Chondrocyte (in vitro differentiated cells): ENCODE results near the gene ZNF669. TPM values are rescaled to one million over a fixed set of nuclear protein-coding genes. Genes with fewer than 3 reads are reported as not detected.
"Not testable (repeated sequence)": the region's sequence is repeated elsewhere in the genome, so short reads cannot be mapped to it uniquely, and the experiment has no call there.

Source experiments
- DNase-seq: peaks from one replicate; pipeline ENCODE4 v3.0.0; 2021; ENCODE audit warnings: mixed read lengths, low spot score
- H3K27ac Mint-ChIP-seq: one replicate; pipeline ENCODE4 v1.8.0; 2021; ENCODE audit warnings: mild to moderate bottlenecking, moderate library complexity, mixed read lengths; ENCODE audit not compliant: unreplicated experiment
- H3K27me3 Mint-ChIP-seq: 2 replicates; pipeline ENCODE4 v1.8.0; 2021; ENCODE audit warnings: low read depth, mixed read lengths
- H3K36me3 Mint-ChIP-seq: 2 replicates; pipeline ENCODE4 v1.8.0; 2021; ENCODE audit warnings: low read depth, mixed read lengths
- H3K4me1 Mint-ChIP-seq: 2 replicates; pipeline ENCODE4 v1.8.0; 2021; ENCODE audit warnings: low read depth, mild to moderate bottlenecking, mixed read lengths
- H3K4me3 Mint-ChIP-seq: one replicate; pipeline ENCODE4 v1.8.0; 2021; ENCODE audit warnings: mild to moderate bottlenecking, moderate library complexity, mixed read lengths; ENCODE audit not compliant: unreplicated experiment
- H3K9me3 Mint-ChIP-seq: 2 replicates; pipeline ENCODE4 v1.8.0; 2021; ENCODE audit warnings: low read depth, mixed read lengths
- long read RNA-seq: library from polyadenylated mRNA; stranded (forward); transcript quantifications from one replicate; pipeline ENCODE4 v2.0.0, GENCODE V29; 2021
- total RNA-seq: library from RNA; stranded (reverse); gene quantifications from 3 replicates; pipeline ENCODE4 v1.2.1, GENCODE V29; 2021
- TF ChIP-seq, protein P1 (sequence below): fragments of 200-600 bp; sonication (generic); IDR thresholded peaks from 2 replicates; pipeline ENCODE4 v1.5.0; 2021; ENCODE audit warnings: antibody characterized with exemption, mild to moderate bottlenecking, moderate library complexity

ZNF669 gene
- 6.1 to 9.3 TPM (median 8.3 TPM) in 3 replicates for total RNA-seq
- long read RNA-seq, partial matches to known transcripts: 0 of 1 reads
- long read RNA-seq, other reads (novel, unspliced or antisense): 0 of 1 reads

DNA sequence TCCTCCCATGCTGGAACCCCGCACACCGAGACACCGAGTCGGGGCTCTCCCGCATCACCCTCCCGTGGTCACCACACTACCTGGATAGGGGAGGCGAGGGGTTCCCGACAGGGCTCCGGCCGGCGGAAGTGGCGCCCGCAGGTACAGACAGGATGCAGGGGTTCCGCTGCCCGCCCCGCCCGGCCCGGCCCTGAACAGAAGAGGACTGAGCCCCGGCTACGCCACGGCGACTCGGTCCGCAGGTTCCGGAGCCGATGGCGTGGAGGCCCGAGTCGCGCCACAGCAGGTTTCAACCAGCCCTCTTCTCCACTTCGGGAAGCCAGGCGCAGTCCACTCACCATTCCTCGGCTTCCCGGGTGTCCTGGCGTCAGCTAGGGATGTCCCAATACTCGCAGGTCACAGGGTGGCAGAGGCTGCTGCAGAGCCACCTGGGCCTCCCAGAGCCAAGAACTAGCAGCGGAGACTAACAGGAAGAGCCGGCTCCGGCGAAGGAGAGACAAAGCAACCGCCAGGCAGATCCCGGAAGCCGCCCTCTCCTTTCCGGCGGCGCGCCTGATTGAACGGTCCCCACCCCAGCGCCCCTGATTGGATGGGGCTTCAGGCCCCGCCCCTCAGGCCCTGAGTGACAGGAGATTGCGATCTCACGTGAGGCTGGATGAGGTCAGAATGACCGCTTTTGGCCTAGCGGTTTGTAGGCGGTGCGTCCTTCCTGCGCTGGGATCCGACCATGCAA lies at the start of gene ZNF669:
TSS of gene ZNF669 (minus strand) at position 498 of the 733 bp plus-strand sequence. CDS start at position 341, 157 bp downstream.
- TF ChIP-seq, protein P1, sequence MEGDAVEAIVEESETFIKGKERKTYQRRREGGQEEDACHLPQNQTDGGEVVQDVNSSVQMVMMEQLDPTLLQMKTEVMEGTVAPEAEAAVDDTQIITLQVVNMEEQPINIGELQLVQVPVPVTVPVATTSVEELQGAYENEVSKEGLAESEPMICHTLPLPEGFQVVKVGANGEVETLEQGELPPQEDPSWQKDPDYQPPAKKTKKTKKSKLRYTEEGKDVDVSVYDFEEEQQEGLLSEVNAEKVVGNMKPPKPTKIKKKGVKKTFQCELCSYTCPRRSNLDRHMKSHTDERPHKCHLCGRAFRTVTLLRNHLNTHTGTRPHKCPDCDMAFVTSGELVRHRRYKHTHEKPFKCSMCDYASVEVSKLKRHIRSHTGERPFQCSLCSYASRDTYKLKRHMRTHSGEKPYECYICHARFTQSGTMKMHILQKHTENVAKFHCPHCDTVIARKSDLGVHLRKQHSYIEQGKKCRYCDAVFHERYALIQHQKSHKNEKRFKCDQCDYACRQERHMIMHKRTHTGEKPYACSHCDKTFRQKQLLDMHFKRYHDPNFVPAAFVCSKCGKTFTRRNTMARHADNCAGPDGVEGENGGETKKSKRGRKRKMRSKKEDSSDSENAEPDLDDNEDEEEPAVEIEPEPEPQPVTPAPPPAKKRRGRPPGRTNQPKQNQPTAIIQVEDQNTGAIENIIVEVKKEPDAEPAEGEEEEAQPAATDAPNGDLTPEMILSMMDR: no peak
- DNase-seq: peak; percentile 98
- peaks cover 35% of the 10 kb centered on the region for H3K36me3 Mint-ChIP-seq
- H3K27me3 Mint-ChIP-seq: no peaks in the 10 kb centered on the region
- H3K4me3 Mint-ChIP-seq: peak within 1 kb of the TSS; percentile 95
- peak within 1 kb of the TSS; percentile 96 for H3K27ac Mint-ChIP-seq
- H3K4me1 Mint-ChIP-seq: peaks cover 18% of the 10 kb centered on the region
- peaks cover 21% of the 10 kb centered on the region for H3K9me3 Mint-ChIP-seq

DNA sequence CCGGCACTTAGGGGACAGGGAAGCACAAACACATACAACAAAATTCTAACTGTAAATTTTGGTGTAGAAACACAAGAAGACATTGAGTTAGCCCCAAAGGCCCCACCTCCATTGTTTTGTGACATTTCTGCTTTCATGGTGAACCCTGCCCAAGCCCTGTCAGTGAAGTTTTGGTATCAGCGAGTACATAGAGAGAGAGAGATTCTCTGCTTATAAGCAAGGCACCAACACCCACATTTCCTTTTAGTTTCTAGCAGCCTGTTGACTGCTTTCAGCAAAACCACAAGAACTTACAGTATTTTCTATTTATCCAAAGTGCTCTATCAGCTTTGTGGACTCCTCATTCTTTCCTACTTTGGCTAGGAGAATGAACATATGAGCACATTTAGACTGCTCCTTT lies 43.6 kb upstream of the ZNF669 start:
- H3K4me1 Mint-ChIP-seq: no peaks in the 10 kb centered on the region
- peaks cover 41% of the 10 kb centered on the region for H3K9me3 Mint-ChIP-seq
- no peak overlapping the region for H3K27ac Mint-ChIP-seq
- DNase-seq: no peak
- no peak overlapping the region for H3K4me3 Mint-ChIP-seq
- H3K27me3 Mint-ChIP-seq: no peaks in the 10 kb centered on the region
- TF ChIP-seq, protein P1: no peak
- H3K36me3 Mint-ChIP-seq: peaks cover 46% of the 10 kb centered on the region

GRCh38 chr1:247147120-247147519 lies 43.0 kb upstream of the ZNF669 start:
- H3K4me1 Mint-ChIP-seq, H3K27ac Mint-ChIP-seq, H3K27me3 Mint-ChIP-seq, H3K4me3 Mint-ChIP-seq, DNase-seq: not testable (repeated sequence)
- peaks cover 46% of the 10 kb centered on the region for H3K36me3 Mint-ChIP-seq
- H3K9me3 Mint-ChIP-seq: peaks cover 41% of the 10 kb centered on the region

- TF ChIP-seq, protein P1: peak; percentile 39
- H3K27me3 Mint-ChIP-seq: no peaks in the 10 kb centered on the region
- H3K9me3 Mint-ChIP-seq: peaks cover 42% of the 10 kb centered on the region
Observed at GRCh38 chr1:247146671-247147070, 42.5 kb upstream of the ZNF669 start.

GRCh38 chr1:247145279-247145678 lies 41.1 kb upstream of the ZNF669 start:
- peaks cover 44% of the 10 kb centered on the region for H3K36me3 Mint-ChIP-seq
- no peak for DNase-seq
- H3K27ac Mint-ChIP-seq: no peak overlapping the region
- H3K4me1 Mint-ChIP-seq: no peaks in the 10 kb centered on the region
- H3K27me3 Mint-ChIP-seq: no peaks in the 10 kb centered on the region
- TF ChIP-seq, protein P1: no peak
- peaks cover 48% of the 10 kb centered on the region for H3K9me3 Mint-ChIP-seq
- H3K4me3 Mint-ChIP-seq: no peak overlapping the region

More at GRCh38 chr1:247146671-247147070, 42.5 kb upstream of the ZNF669 start:
- DNase-seq: no peak
- H3K4me3 Mint-ChIP-seq: no peak overlapping the region
- peaks cover 46% of the 10 kb centered on the region for H3K36me3 Mint-ChIP-seq
- H3K27ac Mint-ChIP-seq: no peak overlapping the region
- H3K4me1 Mint-ChIP-seq: no peaks in the 10 kb centered on the region

GRCh38 chr1:247139557-247139956 lies 35.4 kb upstream of the ZNF669 start:
- H3K4me3 Mint-ChIP-seq, DNase-seq, H3K4me1 Mint-ChIP-seq, H3K27me3 Mint-ChIP-seq, H3K27ac Mint-ChIP-seq: not testable (repeated sequence)
- Mint-ChIP-seq H3K36me3 (peaks cover 40% of the 10 kb centered on the region), H3K9me3 (peaks cover 74% of the 10 kb centered on the region)
